ENCODE data around the gene ZNF235.
"Not testable (repeated sequence)": the region's sequence is repeated elsewhere in the genome, so short reads cannot be mapped to it uniquely, and the experiment has no call there.

- not testable (repeated sequence) for TF ChIP-seq CTCF (conservative IDR thresholded peaks at IDR 0.05; ENCODE audit: low read depth, low read length); EZH2 (IDR thresholded peaks at IDR 0.05; ENCODE audit: low read length, unreplicated experiment); EZH2phosphoT487 (IDR thresholded peaks at IDR 0.05; ENCODE audit: borderline replicate concordance, low read length)
These were observed 29.8 kb upstream of the ZNF235 start for GRCh38 chr19:44334639-44335038.
